IgD-negative memory B cell (primary cell): ENCODE results near the gene TFDP2. TPM values are rescaled to one million over a fixed set of nuclear protein-coding genes. Genes with fewer than 3 reads are reported as not detected.
"Not testable (repeated sequence)": the region's sequence is repeated elsewhere in the genome, so short reads cannot be mapped to it uniquely, and the experiment has no call there.

Experiments
- H3K27ac Mint-ChIP-seq, 3 donors: one replicate each; pipeline ENCODE4 v1.8.0; 2020 to 2022; ENCODE audit warnings: mild to moderate bottlenecking in 3 of 3, mixed read lengths in 3 of 3, moderate library complexity in 1 of 3
- H3K27me3 Mint-ChIP-seq: one replicate; pipeline ENCODE4 v1.8.0; 2021; ENCODE audit warnings: mixed read lengths
- H3K36me3 Mint-ChIP-seq: one replicate; pipeline ENCODE4 v1.8.0; 2020; ENCODE audit warnings: mild to moderate bottlenecking, mixed read lengths
- H3K4me1 Mint-ChIP-seq, 3 donors: one replicate each; pipeline ENCODE4 v1.8.0; 2020 to 2022; ENCODE audit warnings: mixed read lengths in 3 of 3, mild to moderate bottlenecking in 1 of 3
- H3K4me3 Mint-ChIP-seq, 4 donors: one replicate each; pipeline ENCODE4 v1.8.0; 2020 to 2022; ENCODE audit warnings: mild to moderate bottlenecking in 4 of 4, mixed read lengths in 4 of 4, moderate library complexity in 3 of 4
- H3K9me3 Mint-ChIP-seq, 3 donors: one replicate each; pipeline ENCODE4 v1.8.0; 2020 to 2021; ENCODE audit warnings: mixed read lengths in 3 of 3, mild to moderate bottlenecking in 1 of 3
- polyA plus RNA-seq: library from polyadenylated mRNA; unstranded; fragments of 300-500 nt; fragmentation: Illumina TruSeq; gene quantifications from one replicate; pipeline ENCODE4 v1.2.3, GENCODE V29; 2021

TFDP2 gene
- polyA plus RNA-seq, 1 donor from 2014 or later, result 29.7 TPM

DNA sequence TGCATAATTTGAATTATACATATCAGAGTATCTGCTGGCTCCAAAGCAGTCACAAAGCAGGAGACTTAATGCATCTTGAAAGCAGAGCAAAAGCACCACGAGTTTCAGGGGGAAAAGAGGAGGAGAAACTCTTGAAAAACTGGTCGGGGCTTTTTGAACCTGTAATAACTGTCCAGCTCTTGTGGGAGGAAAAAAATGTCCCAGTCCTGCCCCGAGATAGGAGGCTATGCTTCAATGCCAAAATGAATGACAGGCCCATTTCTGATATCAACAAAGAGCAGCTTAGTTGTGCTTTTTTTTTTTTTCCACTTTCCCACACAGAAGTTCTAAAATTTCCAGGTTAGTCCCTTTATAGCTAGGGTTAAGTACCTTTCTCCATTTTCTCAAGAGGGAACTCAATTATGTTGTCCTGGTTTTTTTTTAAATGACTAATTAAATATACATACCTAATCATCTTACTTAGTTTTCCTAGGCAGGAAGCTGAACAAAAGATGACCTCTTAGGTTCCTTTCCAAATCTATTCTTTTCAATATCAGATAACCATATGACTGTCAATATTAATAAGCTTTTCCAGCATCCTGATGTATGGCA is 120.2 kb downstream of the TFDP2 start:
- Mint-ChIP-seq H3K4me1 (peaks cover 20 to 27% (median 21%) of the 10 kb centered on the region in 3 donors), H3K36me3 (peaks cover 8% of the 10 kb centered on the region), H3K4me3 (no peak overlapping the region), H3K27me3 (no peaks in the 10 kb centered on the region), H3K9me3 (peaks cover 0 to 4% (median 3%) of the 10 kb centered on the region in 3 donors), H3K27ac (peak overlapping the region in 1 of 3 donors; percentile 64)

- peak overlapping the region; percentile 79 to 93 (median 87) for H3K4me3 Mint-ChIP-seq
- H3K4me1 Mint-ChIP-seq, result peaks cover 20 to 27% (median 21%) of the 10 kb centered on the region in 3 donors
- peaks cover 0 to 4% (median 1%) of the 10 kb centered on the region in 3 donors for H3K9me3 Mint-ChIP-seq
- no peaks in the 10 kb centered on the region for H3K27me3 Mint-ChIP-seq
- H3K36me3 Mint-ChIP-seq, result peaks cover 5% of the 10 kb centered on the region
- no peak overlapping the region for H3K27ac Mint-ChIP-seq
These were observed 121.0 kb downstream of the TFDP2 start for GRCh38 chr3:142028243-142028777.

DNA sequence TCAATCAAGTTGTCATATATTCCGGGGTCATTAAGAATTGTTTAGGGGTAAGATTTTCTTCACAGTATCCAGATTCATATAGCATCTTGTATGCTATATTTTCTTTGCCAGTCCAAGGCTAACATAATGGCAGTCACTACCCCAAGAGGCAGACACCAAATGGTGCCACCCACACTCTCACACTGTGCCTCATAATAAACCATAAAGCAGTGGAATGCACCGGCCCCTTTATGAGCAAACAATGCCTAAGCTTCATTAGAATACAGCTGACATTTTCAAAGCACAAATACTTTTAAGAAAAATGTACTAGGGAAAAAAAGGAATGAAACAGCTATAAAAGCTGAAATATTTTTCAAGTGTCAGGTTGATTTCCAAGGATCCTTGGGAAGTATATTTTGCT is 121.6 kb downstream of the TFDP2 start:
- Mint-ChIP-seq H3K27ac (no peak overlapping the region), H3K4me1 (peaks cover 20 to 27% (median 21%) of the 10 kb centered on the region in 3 donors), H3K36me3 (peaks cover 5% of the 10 kb centered on the region), H3K4me3 (peak overlapping the region; percentile 79 to 93 (median 86)), H3K27me3 (no peaks in the 10 kb centered on the region), H3K9me3 (peaks cover 0 to 4% (median 0%) of the 10 kb centered on the region in 3 donors)

DNA sequence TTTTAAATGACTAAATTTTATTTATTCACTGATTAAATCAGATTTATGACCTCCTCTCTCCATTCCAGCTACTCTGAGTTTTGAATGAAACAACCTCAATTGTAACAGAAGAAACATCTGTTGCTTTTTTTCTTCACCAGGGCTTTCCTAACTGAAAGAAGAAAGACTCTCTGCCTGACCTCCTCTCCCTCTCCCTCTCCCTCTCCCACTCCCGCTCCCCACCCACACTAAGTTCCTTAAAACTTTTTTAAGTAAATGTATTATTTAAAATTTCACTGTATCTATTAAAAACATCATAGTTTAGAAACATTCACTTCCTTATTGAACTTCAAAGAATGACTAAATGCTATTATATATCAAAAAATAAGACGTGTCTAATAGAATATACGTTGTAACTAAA is 122.0 kb downstream of the TFDP2 start:
- peaks cover 20 to 29% (median 23%) of the 10 kb centered on the region in 3 donors for H3K4me1 Mint-ChIP-seq
- peak overlapping the region; percentile 79 to 93 (median 86) for H3K4me3 Mint-ChIP-seq
- no peak overlapping the region for H3K27ac Mint-ChIP-seq
- peaks cover 0 to 3% (median 0%) of the 10 kb centered on the region in 3 donors for H3K9me3 Mint-ChIP-seq
- peaks cover 5% of the 10 kb centered on the region for H3K36me3 Mint-ChIP-seq
- no peaks in the 10 kb centered on the region for H3K27me3 Mint-ChIP-seq

GRCh38 chr3:142026333-142026732 is 123.0 kb downstream of the TFDP2 start:
- peaks cover 14 to 35% (median 24%) of the 10 kb centered on the region in 3 donors for H3K4me1 Mint-ChIP-seq
- no peaks in the 10 kb centered on the region for H3K9me3 Mint-ChIP-seq
- peak overlapping the region in 1 of 4 donors; percentile 1 for H3K4me3 Mint-ChIP-seq
- H3K27me3 Mint-ChIP-seq, result no peaks in the 10 kb centered on the region
- peaks cover 6% of the 10 kb centered on the region for H3K36me3 Mint-ChIP-seq
- peak overlapping the region in 1 of 3 donors; percentile 2 for H3K27ac Mint-ChIP-seq

- Mint-ChIP-seq H3K27me3 (no peaks in the 10 kb centered on the region), H3K27ac (no peak overlapping the region), H3K9me3 (no peaks in the 10 kb centered on the region), H3K4me1 (peaks cover 7 to 27% (median 12%) of the 10 kb centered on the region in 3 donors), H3K36me3 (peaks cover 9% of the 10 kb centered on the region), H3K4me3 (no peak overlapping the region)
These were observed 127.0 kb downstream of the TFDP2 start for GRCh38 chr3:142022381-142022780.

- peaks cover 10% of the 10 kb centered on the region for H3K36me3 Mint-ChIP-seq
- H3K4me1 Mint-ChIP-seq, result peaks cover 4 to 21% (median 8%) of the 10 kb centered on the region in 3 donors
- H3K27ac Mint-ChIP-seq, result no peak overlapping the region
- H3K27me3 Mint-ChIP-seq, result no peaks in the 10 kb centered on the region
- H3K4me3 Mint-ChIP-seq, result no peak overlapping the region
- H3K9me3 Mint-ChIP-seq, result no peaks in the 10 kb centered on the region
These were observed 128.2 kb downstream of the TFDP2 start for GRCh38 chr3:142021127-142021526.

DNA sequence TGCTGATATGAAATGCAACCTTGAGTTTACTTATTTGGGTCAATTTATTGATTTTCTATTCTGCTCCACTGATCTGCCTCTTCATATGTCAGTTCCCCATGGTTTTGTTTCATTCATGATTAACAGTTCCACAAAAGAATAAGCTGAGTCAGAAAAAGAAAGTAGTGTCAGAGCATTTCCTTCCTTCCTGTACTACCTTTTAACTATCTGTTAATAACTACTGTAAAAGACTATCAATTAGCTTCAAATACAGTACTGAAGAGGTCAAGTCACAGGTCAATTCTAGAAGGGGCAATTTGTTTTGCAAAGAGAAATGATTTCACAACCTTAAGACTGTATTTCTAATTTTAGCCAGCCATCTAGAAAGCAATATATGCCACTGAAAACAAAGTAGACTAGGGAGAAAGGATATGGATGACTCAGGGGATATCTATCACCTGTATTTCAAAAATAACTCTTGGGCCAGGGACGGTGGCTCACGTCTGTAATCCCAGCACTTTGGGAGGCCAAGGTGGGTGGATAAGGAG is 129.5 kb downstream of the TFDP2 start:
- no peaks in the 10 kb centered on the region for H3K27me3 Mint-ChIP-seq
- H3K36me3 Mint-ChIP-seq, result peaks cover 8% of the 10 kb centered on the region
- H3K9me3 Mint-ChIP-seq, result no peaks in the 10 kb centered on the region
- H3K4me3 Mint-ChIP-seq, result no peak overlapping the region
- no peak overlapping the region for H3K27ac Mint-ChIP-seq
- H3K4me1 Mint-ChIP-seq, result peaks cover 4 to 21% (median 8%) of the 10 kb centered on the region in 3 donors

DNA sequence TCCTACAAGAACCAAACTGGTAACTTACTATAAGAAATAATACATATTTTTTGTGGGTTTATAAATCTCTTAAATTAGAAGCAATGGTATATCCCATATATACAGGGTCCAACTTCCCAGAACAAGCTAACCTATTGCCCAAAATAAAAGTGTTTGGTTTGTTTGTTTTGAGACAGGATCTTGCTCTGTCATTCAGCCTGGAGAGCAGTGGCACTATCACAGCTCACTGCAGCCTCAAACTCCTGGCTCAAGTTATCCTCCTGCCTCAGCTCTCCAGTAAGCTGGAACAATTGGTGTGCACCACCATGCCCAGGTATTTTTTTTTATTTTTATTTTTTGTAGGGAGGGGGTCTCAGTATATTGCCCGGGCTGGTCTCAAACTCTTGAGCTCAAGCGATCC is 135.4 kb downstream of the TFDP2 start:
- Mint-ChIP-seq H3K27ac (no peak overlapping the region), H3K27me3 (no peaks in the 10 kb centered on the region), H3K4me3 (no peak overlapping the region), H3K4me1 (no peaks in the 10 kb centered on the region), H3K36me3 (peaks cover 1% of the 10 kb centered on the region), H3K9me3 (peaks cover 0 to 3% (median 0%) of the 10 kb centered on the region in 3 donors)

GRCh38 chr3:142013326-142013980 is 135.9 kb downstream of the TFDP2 start:
- H3K27ac Mint-ChIP-seq, result no peak overlapping the region
- H3K4me3 Mint-ChIP-seq, result no peak overlapping the region
- no peaks in the 10 kb centered on the region for H3K4me1 Mint-ChIP-seq
- H3K36me3 Mint-ChIP-seq, result peaks cover 1% of the 10 kb centered on the region
- H3K9me3 Mint-ChIP-seq, result peaks cover 0 to 3% (median 0%) of the 10 kb centered on the region in 3 donors
- no peaks in the 10 kb centered on the region for H3K27me3 Mint-ChIP-seq

GRCh38 chr3:142009029-142009428 is 140.3 kb downstream of the TFDP2 start:
- peaks cover 3% of the 10 kb centered on the region for H3K36me3 Mint-ChIP-seq
- no peak overlapping the region for H3K4me3 Mint-ChIP-seq
- no peaks in the 10 kb centered on the region for H3K27me3 Mint-ChIP-seq
- peaks cover 0 to 2% (median 0%) of the 10 kb centered on the region in 3 donors for H3K4me1 Mint-ChIP-seq
- H3K9me3 Mint-ChIP-seq, result peaks cover 0 to 3% (median 0%) of the 10 kb centered on the region in 3 donors
- H3K27ac Mint-ChIP-seq, result no peak overlapping the region

- Mint-ChIP-seq H3K27ac (no peak overlapping the region), H3K9me3 (peaks cover 0 to 3% (median 0%) of the 10 kb centered on the region in 3 donors), H3K36me3 (peaks cover 3% of the 10 kb centered on the region), H3K4me3 (no peak overlapping the region), H3K27me3 (no peaks in the 10 kb centered on the region), H3K4me1 (peaks cover 0 to 2% (median 0%) of the 10 kb centered on the region in 3 donors)
These were observed 141.5 kb downstream of the TFDP2 start for GRCh38 chr3:142007710-142008399.

DNA sequence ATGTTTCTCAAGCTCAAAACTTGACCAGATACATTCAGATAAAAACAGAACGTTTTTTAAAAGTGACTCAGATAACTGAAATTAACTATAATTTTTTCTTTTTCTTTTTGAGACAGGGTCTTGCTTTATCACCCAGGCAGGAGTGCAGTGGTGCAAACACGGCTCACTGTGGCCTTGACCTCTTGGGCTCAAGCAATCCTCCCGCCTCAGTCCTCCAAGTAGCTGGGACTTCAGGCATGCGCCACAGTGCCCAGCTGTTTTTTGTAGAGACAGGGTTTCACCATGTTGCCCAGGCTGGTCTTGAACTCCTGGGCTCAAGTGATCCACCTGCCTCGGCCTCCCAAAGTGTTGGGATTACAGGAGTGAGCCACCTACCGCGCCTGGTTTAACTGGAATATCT is 144.4 kb downstream of the TFDP2 start:
- H3K27me3 Mint-ChIP-seq, H3K27ac Mint-ChIP-seq, H3K36me3 Mint-ChIP-seq, H3K4me1 Mint-ChIP-seq, H3K9me3 Mint-ChIP-seq, H3K4me3 Mint-ChIP-seq: not testable (repeated sequence)

GRCh38 chr3:142004025-142004424 is 145.3 kb downstream of the TFDP2 start:
- Mint-ChIP-seq H3K36me3 (peaks cover 6% of the 10 kb centered on the region), H3K27ac (no peak overlapping the region), H3K9me3 (no peaks in the 10 kb centered on the region), H3K27me3 (no peaks in the 10 kb centered on the region), H3K4me1 (peaks cover 0 to 2% (median 0%) of the 10 kb centered on the region in 3 donors), H3K4me3 (no peak overlapping the region)

- Mint-ChIP-seq H3K27ac (no peak overlapping the region), H3K4me1 (peaks cover 0 to 4% (median 0%) of the 10 kb centered on the region in 3 donors), H3K36me3 (peaks cover 6% of the 10 kb centered on the region)
These were observed 146.1 kb downstream of the TFDP2 start for GRCh38 chr3:142003291-142003690.

More at GRCh38 chr3:142003291-142003690, 146.1 kb downstream of the TFDP2 start:
- Mint-ChIP-seq H3K27me3 (no peaks in the 10 kb centered on the region), H3K9me3 (no peaks in the 10 kb centered on the region), H3K4me3 (no peak overlapping the region)
